OCI-LY3 (cell line): ENCODE measurements around the gene POLR2L.

Experiments used
- H2AFZ ChIP-seq: fragments of 200-600, 300-600 bp; shearing (Covaris generic); 2 replicates; pipeline ENCODE4 v1.6.0; 2014; ENCODE audit warnings: antibody characterized with exemption, low read depth, low read length
- H3K27ac ChIP-seq: fragments of 200-600, 300-600 bp; sonication (generic); 2 replicates; pipeline ENCODE4 v1.5.1; 2014; ENCODE audit warnings: mild to moderate bottlenecking, low read length, moderate library complexity, mixed read lengths
- H3K27me3 ChIP-seq: fragments of 200-600, 300-600 bp; sonication (generic); 2 replicates; pipeline ENCODE4 v1.6.1; 2014; ENCODE audit warnings: low read depth, low read length, mixed read lengths
- H3K36me3 ChIP-seq: fragments of 200-600, 300-600 bp; sonication (generic); replicated peaks from 2 replicates; pipeline ENCODE3; 2014; ENCODE audit warnings: low read depth, low read length, mixed read lengths
- H3K4me1 ChIP-seq: fragments of 300-600, 200-600 bp; sonication (generic); 2 replicates; pipeline ENCODE4 v1.6.1; 2014; ENCODE audit warnings: low read length, mixed read lengths
- H3K4me2 ChIP-seq: fragments of 200-600, 300-600 bp; sonication (generic); 2 replicates; pipeline ENCODE4 v1.6.1; 2014; ENCODE audit warnings: low read length, mixed read lengths
- H3K4me3 ChIP-seq: fragments of 300-600, 200-600 bp; sonication (generic); 2 replicates; pipeline ENCODE4 v1.5.1; 2014; ENCODE audit warnings: antibody characterized with exemption, mild to moderate bottlenecking, low read length, moderate library complexity
- H3K79me2 ChIP-seq: fragments of 300-600, 200-600 bp; shearing (Covaris generic); 2 replicates; pipeline ENCODE4 v1.6.1; 2014; ENCODE audit warnings: mild to moderate bottlenecking, low read length, mixed read lengths
- H3K9ac ChIP-seq: fragments of 300-600, 200-600 bp; shearing (Covaris generic); 2 replicates; pipeline ENCODE4 v1.6.0; 2014; ENCODE audit warnings: mild to moderate bottlenecking, low read length, moderate library complexity
- H3K9me3 ChIP-seq: fragments of 200-600, 300-600 bp; shearing (Covaris generic); 2 replicates; pipeline ENCODE4 v1.6.1; 2014; ENCODE audit warnings: low read length, mixed read lengths; ENCODE audit not compliant: insufficient read depth
- H4K20me1 ChIP-seq: fragments of 200-600, 300-600 bp; sonication (generic); 2 replicates; pipeline ENCODE4 v1.6.1; 2016; ENCODE audit warnings: low read length, mixed read lengths; ENCODE audit not compliant: insufficient read depth
- EZH2phosphoT487 ChIP-seq: fragments of 200-600 bp; shearing (Covaris generic); IDR thresholded peaks from 2 replicates; pipeline ENCODE4 v1.6.1; 2018; ENCODE audit warnings: antibody characterized with exemption, mixed run types, low read depth
- TF ChIP-seq, protein P1 (sequence below): fragments of 200-600, 300-600 bp; sonication (generic); IDR thresholded peaks from 2 replicates; pipeline ENCODE4 v1.5.1; 2014; ENCODE audit warnings: antibody characterized with exemption, low read length, low read depth

Gene POLR2L

GRCh38 chr11:841981-842369 lies 354 bp downstream of the POLR2L start:
- Histone ChIP-seq H3K27ac (peak overlapping the region; percentile 54), H3K27me3 (no peaks in the 10 kb centered on the region; the same call in 1 of the 2 replicates), H3K4me2 (peak overlapping the region; percentile 58), H3K79me2 (peaks cover 25% of the 10 kb centered on the region), H3K4me3 (peak overlapping the region; percentile 96), H3K9ac (peak overlapping the region; percentile 85), H3K4me1 (peaks cover 26% of the 10 kb centered on the region), H2AFZ (no peak overlapping the region), H3K9me3 (no peaks in the 10 kb centered on the region), H3K36me3 (peaks cover 12% of the 10 kb centered on the region), H4K20me1 (peaks cover 12% of the 10 kb centered on the region)
- no peak for TF ChIP-seq EZH2phosphoT487
- TF ChIP-seq, protein P1, sequence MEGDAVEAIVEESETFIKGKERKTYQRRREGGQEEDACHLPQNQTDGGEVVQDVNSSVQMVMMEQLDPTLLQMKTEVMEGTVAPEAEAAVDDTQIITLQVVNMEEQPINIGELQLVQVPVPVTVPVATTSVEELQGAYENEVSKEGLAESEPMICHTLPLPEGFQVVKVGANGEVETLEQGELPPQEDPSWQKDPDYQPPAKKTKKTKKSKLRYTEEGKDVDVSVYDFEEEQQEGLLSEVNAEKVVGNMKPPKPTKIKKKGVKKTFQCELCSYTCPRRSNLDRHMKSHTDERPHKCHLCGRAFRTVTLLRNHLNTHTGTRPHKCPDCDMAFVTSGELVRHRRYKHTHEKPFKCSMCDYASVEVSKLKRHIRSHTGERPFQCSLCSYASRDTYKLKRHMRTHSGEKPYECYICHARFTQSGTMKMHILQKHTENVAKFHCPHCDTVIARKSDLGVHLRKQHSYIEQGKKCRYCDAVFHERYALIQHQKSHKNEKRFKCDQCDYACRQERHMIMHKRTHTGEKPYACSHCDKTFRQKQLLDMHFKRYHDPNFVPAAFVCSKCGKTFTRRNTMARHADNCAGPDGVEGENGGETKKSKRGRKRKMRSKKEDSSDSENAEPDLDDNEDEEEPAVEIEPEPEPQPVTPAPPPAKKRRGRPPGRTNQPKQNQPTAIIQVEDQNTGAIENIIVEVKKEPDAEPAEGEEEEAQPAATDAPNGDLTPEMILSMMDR: no peak

GRCh38 chr11:839875-840617 lies 2.3 kb downstream of the POLR2L start:
- Histone ChIP-seq H3K36me3 (peaks cover 13% of the 10 kb centered on the region), H3K4me3 (no peak overlapping the region), H3K9ac (no peak overlapping the region), H3K4me1 (peaks cover 25% of the 10 kb centered on the region), H3K4me2 (peak overlapping the region; percentile 58; the same call in 1 of the 2 replicates), H2AFZ (no peak overlapping the region), H3K79me2 (peaks cover 25% of the 10 kb centered on the region), H3K27ac (no peak overlapping the region), H3K9me3 (no peaks in the 10 kb centered on the region), H4K20me1 (peaks cover 12% of the 10 kb centered on the region), H3K27me3 (no peaks in the 10 kb centered on the region)
- TF ChIP-seq EZH2phosphoT487: no peak
- TF ChIP-seq, protein P1: peak; percentile 21

DNA sequence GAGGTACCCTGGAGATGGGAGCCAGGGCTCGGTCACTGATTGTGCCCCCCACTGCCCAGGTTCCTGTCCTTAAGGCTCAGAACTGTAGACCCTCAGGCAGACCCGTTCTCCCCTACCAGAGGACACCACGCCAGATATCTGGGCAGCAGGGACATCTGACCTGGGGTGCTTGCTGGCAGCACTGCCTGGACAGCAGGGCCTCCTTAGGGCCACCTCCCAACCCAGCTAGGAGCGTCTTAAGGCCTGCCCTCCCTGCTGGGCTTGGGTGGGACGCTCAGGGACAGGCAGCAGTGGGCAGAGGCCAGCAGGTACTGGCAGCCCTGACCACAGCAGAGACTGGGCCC lies 3.1 kb downstream of the POLR2L start:
- Histone ChIP-seq H3K27me3 (no peaks in the 10 kb centered on the region), H4K20me1 (peaks cover 19% of the 10 kb centered on the region), H3K9me3 (no peaks in the 10 kb centered on the region), H3K9ac (no peak overlapping the region), H3K4me3 (no peak overlapping the region), H3K4me2 (no peak overlapping the region), H2AFZ (no peak overlapping the region), H3K36me3 (peaks cover 13% of the 10 kb centered on the region), H3K79me2 (peaks cover 25% of the 10 kb centered on the region), H3K4me1 (peaks cover 17% of the 10 kb centered on the region), H3K27ac (no peak overlapping the region)
- TF ChIP-seq EZH2phosphoT487: no peak

DNA sequence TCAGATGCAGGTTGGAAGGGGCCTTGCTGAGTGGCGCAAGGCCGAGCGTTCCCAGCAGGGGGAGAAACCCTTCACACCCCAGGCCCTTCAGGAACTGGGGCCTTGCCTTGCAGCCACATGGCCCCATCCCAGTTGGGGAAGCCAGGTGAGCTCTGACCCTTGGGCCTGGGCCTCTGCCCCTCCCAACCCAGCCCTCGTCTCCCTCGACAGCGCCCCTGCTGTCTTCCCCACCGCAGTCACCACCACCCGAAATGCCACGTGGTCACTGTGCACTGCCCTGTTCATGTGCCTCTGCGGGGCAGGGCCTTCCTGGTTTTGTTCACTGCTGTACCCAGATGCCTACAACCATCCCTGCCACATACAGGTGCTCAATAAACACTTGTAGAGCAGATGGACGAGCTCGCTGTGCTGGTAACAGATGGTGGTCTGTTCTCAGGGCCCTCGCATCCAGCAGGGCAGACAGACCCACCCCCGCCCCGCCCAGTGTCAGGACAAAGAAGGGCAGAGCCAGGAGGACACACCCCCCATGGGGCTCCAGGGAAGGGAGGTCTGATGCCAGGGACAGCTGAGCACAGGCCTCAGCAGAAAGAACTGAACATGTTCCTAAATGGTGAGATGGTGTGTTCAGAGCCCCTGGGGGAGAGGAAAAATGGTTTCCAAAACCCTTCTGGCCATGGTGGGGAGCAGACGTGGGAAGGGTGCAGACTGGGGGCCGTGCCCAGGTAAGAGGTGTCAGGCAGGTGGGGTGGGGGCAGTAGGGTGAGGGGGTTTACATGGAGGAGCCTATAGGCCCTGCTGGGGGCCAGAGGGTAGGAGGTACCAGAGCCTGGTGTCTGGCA lies 3.7 kb downstream of the POLR2L start:
- Histone ChIP-seq H3K4me1 (peaks cover 14% of the 10 kb centered on the region), H3K79me2 (peaks cover 28% of the 10 kb centered on the region), H3K27ac (no peak overlapping the region)

More for the DNA sequence above, 3.7 kb downstream of the POLR2L start:
- H3K9me3 ChIP-seq: no peaks in the 10 kb centered on the region
- TF ChIP-seq, protein P1: no peak
- TF ChIP-seq EZH2phosphoT487: no peak
- no peak overlapping the region for H3K4me3 ChIP-seq
- peaks cover 13% of the 10 kb centered on the region for H3K36me3 ChIP-seq
- no peak overlapping the region for H2AFZ ChIP-seq
- no peak overlapping the region for H3K9ac ChIP-seq
- H4K20me1 ChIP-seq: peaks cover 19% of the 10 kb centered on the region
- H3K27me3 ChIP-seq: no peaks in the 10 kb centered on the region
- no peak overlapping the region for H3K4me2 ChIP-seq
